SK-N-SH (cell line): Measurements from ENCODE around the gene SLC1A2. TPM values are rescaled to one million over a fixed set of nuclear protein-coding genes. Genes with fewer than 3 reads are reported as not detected.

ENCODE experiments used
- CTCF ChIA-PET: fragments of 300-600, 350-600 bp; formaldehyde crosslinking; extraction: SDS; loops from one replicate; lab custom pipeline; 2021; lab: Yijun Ruan, JAX
- POLR2A ChIA-PET: fragments of 350-600 bp; sonication (Branson Sonifier 250); formaldehyde crosslinking; extraction: SDS; loops from one replicate; lab custom pipeline; 2020; ENCODE audit warnings: antibody characterized with exemption, inconsistent platforms; lab: Yijun Ruan, JAX
- DNase-seq: peaks from one replicate; pipeline ENCODE4 v3.0.0; 2012
- H2AFZ ChIP-seq: fragments of 200-600 bp; sonication (generic); 2 replicates; pipeline ENCODE4 v1.8.1; 2016; ENCODE audit warnings: antibody characterized with exemption, mild to moderate bottlenecking, low read depth
- H3F3A ChIP-seq: fragments of 200-600 bp; sonication (generic); replicated peaks from 2 replicates; pipeline ENCODE3; 2016; ENCODE audit warnings: antibody characterized with exemption, mild to moderate bottlenecking; ENCODE audit not compliant: insufficient read depth
- H3K27ac ChIP-seq, 2 experiments: fragments of 200-500 bp in 1 of 2; fragments of 200-600 bp in 1 of 2; sonication (Bioruptor generic) in 1 of 2; sonication (generic), shearing (Covaris generic) in 1 of 2; 2 replicates each; pipeline versions ENCODE4 v1.5.1 to v1.6.1; 2014 to 2016; ENCODE audit warnings: low read depth in 2 of 2, inconsistent platforms in 1 of 2, low read length in 1 of 2, mild to moderate bottlenecking in 1 of 2, mixed read lengths in 1 of 2
- H3K27me3 ChIP-seq: fragments of 200-600 bp; sonication (generic), shearing (Covaris generic); 2 replicates; pipeline ENCODE4 v1.6.1; 2016; ENCODE audit warnings: mixed run types; ENCODE audit not compliant: insufficient read depth
- H3K36me3 ChIP-seq, 2 experiments: fragments of 200-500 bp in 1 of 2; fragments of 200-600 bp in 1 of 2; sonication (Bioruptor generic) in 1 of 2; sonication (generic) in 1 of 2; replicated peaks in 1 of 2; 2 replicates each; pipeline versions ENCODE3 to v1.5.1; 2014 to 2016; ENCODE audit warnings: low read length in 1 of 2, mild to moderate bottlenecking in 1 of 2; ENCODE audit not compliant: insufficient read depth in 2 of 2, control insufficient read depth in 1 of 2
- H3K4me1 ChIP-seq, 2 experiments: fragments of 200-500 bp in 1 of 2; fragments of 200-600 bp in 1 of 2; sonication (Bioruptor generic) in 1 of 2; sonication (generic), shearing (Covaris generic) in 1 of 2; 2 replicates each; pipeline versions ENCODE4 v1.5.1 to v1.6.1; 2014 to 2016; ENCODE audit warnings: low read depth in 1 of 2, low read length in 1 of 2, mixed run types in 1 of 2; ENCODE audit not compliant: insufficient read depth in 2 of 2, control insufficient read depth in 1 of 2
- H3K4me2 ChIP-seq: fragments of 200-600 bp; sonication (generic), shearing (Covaris generic); 2 replicates; pipeline ENCODE4 v1.6.1; 2017; ENCODE audit warnings: mixed run types
- H3K4me3 ChIP-seq, 2 experiments: fragments of 200-500 bp in 1 of 2; fragments of 200-600 bp in 1 of 2; sonication (Bioruptor generic) in 1 of 2; sonication (generic), shearing (Covaris generic) in 1 of 2; 2 replicates each; pipeline versions ENCODE4 v1.5.1 to v1.8.1; 2014 to 2016; ENCODE audit warnings: low read depth in 2 of 2, inconsistent platforms in 1 of 2, low read length in 1 of 2, mild to moderate bottlenecking in 1 of 2, mixed read lengths in 1 of 2, moderate library complexity in 1 of 2
- H3K79me2 ChIP-seq: fragments of 200-600 bp; sonication (generic); 2 replicates; pipeline ENCODE4 v1.8.1; 2017; ENCODE audit warnings: mild to moderate bottlenecking; ENCODE audit not compliant: insufficient read depth
- H3K9ac ChIP-seq: fragments of 200-600 bp; sonication (generic); 2 replicates; pipeline ENCODE4 v1.6.1; 2017; ENCODE audit warnings: mixed run types
- H3K9me2 ChIP-seq: fragments of 200-600 bp; sonication (generic); 2 replicates; pipeline ENCODE4 v1.6.1; 2017; ENCODE audit warnings: mixed run types
- H3K9me3 ChIP-seq: fragments of 200-600 bp; sonication (generic); 2 replicates; pipeline ENCODE4 v1.6.1; 2017; ENCODE audit warnings: mixed run types, mild to moderate bottlenecking, moderate library complexity
- H4K20me1 ChIP-seq: fragments of 200-600 bp; sonication (generic); 2 replicates; pipeline ENCODE4 v1.6.1; 2017; ENCODE audit warnings: mild to moderate bottlenecking, mixed run types; ENCODE audit not compliant: insufficient read depth
- CHD2 ChIP-seq: fragments of 150-350 bp; IDR thresholded peaks from 2 replicates; pipeline ENCODE4 v1.6.1; 2018; ENCODE audit warnings: low read length; ENCODE audit not compliant: partially characterized antibody
- FOXM1 ChIP-seq: IDR thresholded peaks from 2 replicates; pipeline ENCODE4 v1.4.0; 2012; ENCODE audit warnings: low read depth, mild to moderate bottlenecking
- IRF3 ChIP-seq: fragments of 150-350 bp; IDR thresholded peaks from 2 replicates; pipeline ENCODE4 v1.6.1; 2016; ENCODE audit warnings: mild to moderate bottlenecking, low read depth, low read length
- JUND ChIP-seq: IDR thresholded peaks from 2 replicates; pipeline ENCODE4 v1.4.0; 2012
- PBX3 ChIP-seq: IDR thresholded peaks from 2 replicates; pipeline ENCODE4; 2012
- RCOR1 ChIP-seq: fragments of 150-350 bp; IDR thresholded peaks from 2 replicates; pipeline ENCODE4 v1.6.1; 2017; ENCODE audit warnings: antibody characterized with exemption, low read length
- SIN3A ChIP-seq: IDR thresholded peaks from 2 replicates; pipeline ENCODE4 v1.6.1; 2012; ENCODE audit warnings: low read depth, mild to moderate bottlenecking, low read length, moderate library complexity, borderline replicate concordance
- TAF1 ChIP-seq: IDR thresholded peaks from 2 replicates; pipeline ENCODE4 v1.6.1; 2012; ENCODE audit warnings: low read depth, mild to moderate bottlenecking, low read length, moderate library complexity, borderline replicate concordance
- TCF12 ChIP-seq: IDR thresholded peaks from 2 replicates; pipeline ENCODE4 v1.4.0; 2012
- TEAD4 ChIP-seq: IDR thresholded peaks from 2 replicates; pipeline ENCODE4 v1.4.0; 2012; ENCODE audit warnings: mild to moderate bottlenecking, borderline replicate concordance; ENCODE audit not compliant: insufficient read depth
- USF2 ChIP-seq: fragments of 150-350 bp; IDR thresholded peaks from 2 replicates; pipeline ENCODE4 v1.6.1; 2017; ENCODE audit warnings: antibody characterized with exemption, low read length, low read depth, borderline replicate concordance
- WGBS: methylation state at CpG from one replicate; pipeline ENCODE4 v1.1.6; 2017; ENCODE audit warnings: low lambda C conversion rate; 5-methylcytosine and 5-hydroxymethylcytosine counted together
- polyA plus RNA-seq, 3 experiments: library from polyadenylated mRNA; depleted of rRNA; stranded (reverse); fragments of >200 nt; gene quantifications; 2 replicates each; pipeline ENCODE4 v1.2.3, GENCODE V29; 2012
- TF ChIP-seq, protein P1 (sequence below): IDR thresholded peaks from 2 replicates; pipeline ENCODE4 v1.4.0; 2012; ENCODE audit warnings: low read depth, borderline replicate concordance

Gene SLC1A2
- polyA plus RNA-seq, 1 of the 3 experiments (the other 2 are of a cell fraction), result under 0.01 TPM

DNA sequence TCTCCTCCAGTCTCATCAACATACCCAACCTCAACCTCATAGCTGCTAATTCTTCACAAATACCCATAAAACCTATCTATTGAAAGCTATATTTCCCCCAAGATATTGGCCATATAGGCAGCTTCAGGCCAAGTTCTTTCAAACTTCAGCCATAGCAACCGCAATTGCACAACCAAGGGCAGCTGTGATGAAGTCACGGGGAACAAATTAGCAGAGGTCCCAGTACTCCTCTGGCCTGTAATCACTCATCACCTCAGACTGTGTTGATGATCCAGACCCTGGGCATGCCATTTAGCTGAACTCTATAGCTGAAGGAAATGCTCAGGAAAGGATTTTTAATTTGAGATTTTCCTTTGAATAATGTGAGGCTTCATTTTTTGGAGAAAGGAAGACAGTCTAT is 84.1 kb downstream of the SLC1A2 start:
- POLR2A ChIA-PET, result no interaction called here
- H4K20me1 ChIP-seq, result no peaks in the 10 kb centered on the region
- TF ChIP-seq TAF1 (no peak), TEAD4 (no peak), RCOR1 (no peak), FOXM1 (no peak), JUND (no peak), CHD2 (no peak), PBX3 (no peak), IRF3 (no peak), SIN3A (no peak), USF2 (no peak), TCF12 (no peak)
- TF ChIP-seq, protein P1, sequence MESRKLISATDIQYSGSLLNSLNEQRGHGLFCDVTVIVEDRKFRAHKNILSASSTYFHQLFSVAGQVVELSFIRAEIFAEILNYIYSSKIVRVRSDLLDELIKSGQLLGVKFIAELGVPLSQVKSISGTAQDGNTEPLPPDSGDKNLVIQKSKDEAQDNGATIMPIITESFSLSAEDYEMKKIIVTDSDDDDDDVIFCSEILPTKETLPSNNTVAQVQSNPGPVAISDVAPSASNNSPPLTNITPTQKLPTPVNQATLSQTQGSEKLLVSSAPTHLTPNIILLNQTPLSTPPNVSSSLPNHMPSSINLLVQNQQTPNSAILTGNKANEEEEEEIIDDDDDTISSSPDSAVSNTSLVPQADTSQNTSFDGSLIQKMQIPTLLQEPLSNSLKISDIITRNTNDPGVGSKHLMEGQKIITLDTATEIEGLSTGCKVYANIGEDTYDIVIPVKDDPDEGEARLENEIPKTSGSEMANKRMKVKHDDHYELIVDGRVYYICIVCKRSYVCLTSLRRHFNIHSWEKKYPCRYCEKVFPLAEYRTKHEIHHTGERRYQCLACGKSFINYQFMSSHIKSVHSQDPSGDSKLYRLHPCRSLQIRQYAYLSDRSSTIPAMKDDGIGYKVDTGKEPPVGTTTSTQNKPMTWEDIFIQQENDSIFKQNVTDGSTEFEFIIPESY, result no peak
- TF ChIP-seq, all 33 proteins: peak for 0
- H3K4me2 ChIP-seq, result no peak overlapping the region
- CTCF ChIA-PET, result interaction anchor here (1.3 to 1.5 kb wide), 2 partner anchors 28 to 57 kb away, joined by 3 to 6 read pairs; no protein-coding TSS in a partner anchor
- H3K9me2 ChIP-seq, result no peaks in the 10 kb centered on the region
- peaks cover 18% of the 10 kb centered on the region for H3F3A ChIP-seq
- no peak overlapping the region for H2AFZ ChIP-seq
- no peak overlapping the region for H3K27ac ChIP-seq
- H3K4me3 ChIP-seq, result no peak overlapping the region
- H3K27me3 ChIP-seq, result no peaks in the 10 kb centered on the region
- no peaks in the 10 kb centered on the region for H3K36me3 ChIP-seq
- H3K9me3 ChIP-seq, result no peaks in the 10 kb centered on the region
- H3K9ac ChIP-seq, result no peak overlapping the region
- WGBS, result 100% methylated on average over 2 of the region's 2 CpGs
- DNase-seq, result no peak
- H3K4me1 ChIP-seq, result peaks cover 0 to 5% of the 10 kb centered on the region in 2 experiments; a peak in 1 of 4 replicates
- H3K79me2 ChIP-seq, result no peaks in the 10 kb centered on the region
